Epithelial cell of proximal tubule (primary cell): Measurements from ENCODE around the gene DSE. TPM values are rescaled to one million over a fixed set of nuclear protein-coding genes. Genes with fewer than 3 reads are reported as not detected.

ENCODE experiments used
- DNase-seq: peaks from one replicate; pipeline ENCODE4 v3.0.0-alpha.2; 2011; ENCODE audit warnings: low read depth
- H3K4me3 ChIP-seq: 2 replicates; pipeline ENCODE4 v1.5.1; 2011; ENCODE audit warnings: low read depth, mild to moderate bottlenecking, low read length
- total RNA-seq: library from RNA; depleted of rRNA; stranded (reverse); fragments of >200 nt; gene quantifications from 2 replicates; pipeline ENCODE4 v1.2.3, GENCODE V29; 2015
- TF ChIP-seq, protein P1 (sequence below): conservative IDR thresholded peaks from 2 replicates; pipeline ENCODE4 v1.5.1; 2012; ENCODE audit warnings: low read depth, mild to moderate bottlenecking, low read length

The DSE gene
- total RNA-seq, 1 donor from 2014 or later, result 36.1 TPM

DNA sequence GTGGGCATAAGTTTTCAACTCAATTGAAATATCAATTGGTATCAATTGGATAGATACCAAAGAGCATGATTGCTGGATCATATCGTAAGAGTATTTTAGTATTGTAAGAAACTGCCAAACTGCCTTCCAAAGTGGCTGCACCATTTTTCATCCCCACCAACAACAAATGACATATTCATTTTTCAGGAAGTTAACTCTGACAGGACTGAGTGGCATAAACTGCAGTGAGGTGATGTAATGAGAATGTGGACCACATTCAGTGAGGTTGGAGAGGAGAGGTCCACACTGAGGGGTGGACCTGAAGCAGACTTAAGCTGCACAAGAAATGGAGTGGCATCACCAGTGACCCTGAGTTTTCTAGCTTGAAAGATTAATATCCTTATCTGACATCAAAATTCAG, 78.8 kb downstream of the DSE start:
- H3K4me3 ChIP-seq, result no peak overlapping the region
- TF ChIP-seq, protein P1, sequence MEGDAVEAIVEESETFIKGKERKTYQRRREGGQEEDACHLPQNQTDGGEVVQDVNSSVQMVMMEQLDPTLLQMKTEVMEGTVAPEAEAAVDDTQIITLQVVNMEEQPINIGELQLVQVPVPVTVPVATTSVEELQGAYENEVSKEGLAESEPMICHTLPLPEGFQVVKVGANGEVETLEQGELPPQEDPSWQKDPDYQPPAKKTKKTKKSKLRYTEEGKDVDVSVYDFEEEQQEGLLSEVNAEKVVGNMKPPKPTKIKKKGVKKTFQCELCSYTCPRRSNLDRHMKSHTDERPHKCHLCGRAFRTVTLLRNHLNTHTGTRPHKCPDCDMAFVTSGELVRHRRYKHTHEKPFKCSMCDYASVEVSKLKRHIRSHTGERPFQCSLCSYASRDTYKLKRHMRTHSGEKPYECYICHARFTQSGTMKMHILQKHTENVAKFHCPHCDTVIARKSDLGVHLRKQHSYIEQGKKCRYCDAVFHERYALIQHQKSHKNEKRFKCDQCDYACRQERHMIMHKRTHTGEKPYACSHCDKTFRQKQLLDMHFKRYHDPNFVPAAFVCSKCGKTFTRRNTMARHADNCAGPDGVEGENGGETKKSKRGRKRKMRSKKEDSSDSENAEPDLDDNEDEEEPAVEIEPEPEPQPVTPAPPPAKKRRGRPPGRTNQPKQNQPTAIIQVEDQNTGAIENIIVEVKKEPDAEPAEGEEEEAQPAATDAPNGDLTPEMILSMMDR, result no peak
- no peak for DNase-seq

DNA sequence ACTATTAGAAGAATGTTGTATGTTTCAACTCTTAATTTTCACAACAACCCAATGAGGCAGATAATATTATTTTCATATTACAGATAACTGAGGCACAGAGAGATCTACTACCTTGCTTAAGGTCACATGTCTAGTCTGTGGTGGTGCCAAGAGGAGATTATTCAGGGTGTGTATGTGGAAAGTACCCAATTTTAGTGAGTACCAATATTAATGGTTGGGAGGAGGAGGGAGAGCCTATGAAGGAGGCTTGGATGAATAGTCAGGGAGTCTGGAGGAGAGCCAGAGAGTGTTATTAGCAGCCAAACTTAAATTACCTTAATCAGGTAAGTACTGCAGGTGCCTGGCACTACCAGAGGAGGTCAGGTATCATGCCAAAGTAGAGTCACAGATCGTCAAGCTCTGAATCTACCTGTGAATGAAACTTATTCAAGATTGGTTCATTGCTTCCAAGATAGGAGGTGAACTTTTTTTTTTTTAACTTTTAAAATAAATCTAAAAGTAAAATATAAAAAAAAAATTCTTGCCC, 79.5 kb downstream of the DSE start:
- DNase-seq, result no peak
- no peak overlapping the region for H3K4me3 ChIP-seq

DNA sequence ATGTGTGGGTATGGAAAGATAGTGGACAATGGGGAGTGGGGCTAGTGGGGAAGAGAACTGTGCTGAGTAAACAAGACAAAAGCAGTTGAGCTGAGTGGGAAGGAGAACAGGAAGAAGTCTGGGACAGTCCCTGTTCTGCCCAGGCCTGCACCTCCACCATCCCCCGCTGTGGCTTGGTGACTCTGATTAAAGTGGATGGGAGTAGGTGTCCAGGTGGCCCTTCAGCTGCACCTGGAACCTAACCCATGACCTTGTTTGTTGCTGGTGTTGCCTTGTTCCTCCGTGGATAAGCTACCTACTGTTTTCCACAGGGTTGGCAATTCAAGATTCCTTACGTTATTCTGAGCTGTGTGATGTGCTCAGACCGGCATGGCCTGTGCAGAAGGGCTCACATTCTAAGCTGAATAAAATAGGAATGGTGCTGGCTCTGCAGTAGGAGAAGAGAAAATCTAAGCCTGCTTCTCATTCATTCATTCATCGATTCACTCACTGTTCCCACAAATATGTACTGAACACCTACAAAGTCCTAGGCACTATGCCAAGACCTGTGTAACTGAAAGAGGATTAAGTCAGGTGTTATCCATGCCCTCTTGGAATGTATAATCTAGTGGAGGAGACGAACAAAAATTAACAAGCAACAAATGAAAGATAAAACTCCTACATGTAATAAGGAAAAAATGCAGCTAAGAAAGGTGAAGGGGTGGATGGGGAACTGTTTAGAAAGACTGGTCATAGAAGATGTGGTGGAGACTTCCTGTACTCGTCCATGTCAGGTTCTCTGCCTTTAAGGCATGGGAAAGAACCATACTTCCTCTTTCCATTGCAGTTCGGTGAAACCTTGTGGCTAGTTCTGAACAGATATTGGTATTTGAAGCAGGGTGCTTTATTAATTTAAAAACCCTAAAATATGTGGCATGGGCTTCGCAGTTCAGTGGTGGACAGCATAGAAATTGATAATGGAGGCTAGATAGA, 80.3 kb downstream of the DSE start:
- DNase-seq, result no peak
- H3K4me3 ChIP-seq, result no peak overlapping the region
- TF ChIP-seq, protein P1, result no peak

More for the DNA sequence above, 79.5 kb downstream of the DSE start:
- TF ChIP-seq, protein P1, result no peak

DNA sequence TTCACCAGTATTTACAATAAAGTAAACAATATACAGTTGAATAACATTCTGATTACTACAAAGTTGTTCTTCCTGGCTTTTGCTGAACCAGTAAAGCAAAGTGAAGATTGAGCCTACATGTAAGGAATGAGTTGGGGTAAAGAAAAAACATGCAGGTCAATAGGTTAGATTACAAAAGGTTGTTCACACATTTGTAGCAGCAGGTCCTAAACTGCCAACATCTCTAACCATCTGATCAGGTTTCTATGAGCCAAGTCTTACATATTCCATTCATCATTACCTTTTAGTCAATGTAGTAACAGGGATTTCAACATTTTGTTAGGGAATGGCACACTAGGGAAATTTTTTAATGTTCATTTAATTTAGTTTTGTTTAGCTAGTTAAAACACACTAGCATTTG, 81.2 kb downstream of the DSE start:
- TF ChIP-seq, protein P1, result no peak
- H3K4me3 ChIP-seq, result no peak overlapping the region
- DNase-seq, result no peak

DNA sequence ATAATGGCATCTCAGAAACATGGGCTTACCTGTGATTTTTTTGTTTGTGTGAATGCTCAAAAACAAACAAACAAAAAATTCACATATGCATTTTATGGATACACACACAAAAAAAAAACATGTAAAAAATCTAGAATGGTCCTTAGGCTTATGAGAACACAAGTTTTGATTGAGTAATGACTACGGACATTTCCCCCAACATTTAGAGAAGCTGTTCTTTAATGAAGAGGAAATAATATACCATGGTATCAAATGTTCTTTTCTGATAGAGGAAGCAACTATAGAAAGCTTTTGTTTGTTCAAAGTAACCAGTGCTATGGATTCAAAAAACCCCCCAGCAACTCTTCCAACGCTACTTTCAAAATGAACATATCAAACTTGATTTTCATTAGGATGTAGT, 81.8 kb downstream of the DSE start:
- no peak for DNase-seq
- H3K4me3 ChIP-seq, result no peak overlapping the region
- TF ChIP-seq, protein P1, result no peak

DNA sequence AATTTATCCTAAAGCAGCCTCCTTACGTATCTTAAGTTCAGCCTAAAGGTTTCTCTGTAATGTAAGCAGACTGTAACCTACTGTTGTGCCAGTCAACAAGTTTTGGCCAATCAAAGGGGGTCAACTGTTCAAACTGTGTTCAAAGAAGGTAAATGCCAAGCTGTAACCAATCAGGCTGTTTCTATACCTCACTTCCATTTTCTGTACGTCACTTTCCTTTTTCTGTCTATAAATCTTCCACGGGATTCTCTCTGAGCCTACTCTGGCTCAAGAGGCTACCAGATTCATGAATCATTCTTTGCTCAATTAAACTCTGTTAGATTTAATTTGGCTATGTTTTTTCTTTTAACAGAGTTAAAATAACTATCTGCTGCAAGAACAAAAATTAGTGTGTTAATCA, 85.4 kb downstream of the DSE start:
- no peak for DNase-seq
- TF ChIP-seq, protein P1, result no peak
- H3K4me3 ChIP-seq, result no peak overlapping the region

DNA sequence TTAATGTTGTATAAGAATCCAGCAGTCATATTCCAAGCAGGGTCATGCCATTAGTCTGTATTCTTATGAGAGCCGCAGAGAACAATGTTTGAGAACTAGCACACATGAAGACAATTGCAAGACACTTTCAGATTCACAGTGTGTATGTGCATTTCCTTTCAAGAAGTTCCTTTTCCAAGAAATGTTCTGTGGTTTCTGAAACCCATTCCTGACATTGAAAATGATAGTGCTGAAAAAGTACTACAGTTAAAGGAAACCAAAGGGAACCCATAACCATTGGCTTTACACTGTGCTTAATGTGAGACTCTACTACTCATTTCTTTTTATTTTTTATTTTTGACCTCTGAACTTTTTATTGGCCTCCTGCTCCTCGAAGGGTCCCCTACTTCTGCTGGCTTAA, 86.2 kb downstream of the DSE start:
- no peak for DNase-seq
- TF ChIP-seq, protein P1, result no peak
- H3K4me3 ChIP-seq, result no peak overlapping the region
